Measurements from ENCODE around the gene C1orf232. TPM values are rescaled to one million over a fixed set of nuclear protein-coding genes. Genes with fewer than 3 reads are reported as not detected.

Gene C1orf232
- total and polyA plus RNA-seq, 2 of the 8 experiments (the other 6 are each of a cell fraction or from before 2014, with no cell fraction given), result not detected

DNA sequence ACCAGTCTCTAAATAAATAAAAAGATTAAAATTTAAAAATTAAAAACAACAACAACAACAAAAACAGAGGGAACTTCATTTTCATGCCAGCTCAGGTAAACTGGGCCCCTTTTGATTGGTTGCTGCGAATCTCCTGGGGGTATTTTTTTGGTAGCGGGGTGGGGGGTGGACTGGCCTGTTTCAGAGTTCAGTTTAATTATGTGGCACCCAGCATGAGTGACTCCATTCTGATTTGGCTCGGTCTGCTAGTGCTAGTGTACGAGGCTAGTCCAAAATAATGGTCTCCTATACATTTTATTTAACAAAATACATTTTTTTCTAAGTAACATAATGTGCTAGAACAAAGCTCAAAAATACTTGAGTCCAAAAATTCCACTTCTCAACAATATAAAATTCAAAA lies 39.0 kb downstream of the C1orf232 start:
- no peak overlapping the region for H3K4me3 ChIP-seq (ENCODE audit: extremely low read depth in 1 of 4, insufficient read depth in 2 of 4, low read depth in 3 of 4, low read length in 4 of 4)
- FAIRE-seq (no peak), DNase-seq (ENCODE audit: low read depth in 1 of 2, low spot score in 2 of 2) (no peak)
- no peak overlapping the region for H3K23ac ChIP-seq (ENCODE audit: insufficient read length)
- no peak overlapping the region for H3K4ac ChIP-seq (replicated peaks; ENCODE audit: insufficient read length, low read depth, low read length)
- CTCF ChIA-PET (ENCODE audit: partially characterized antibody), result interaction anchor here (0.7 to 1.4 kb wide), 5 partner anchors 13 to 188 kb away, joined by 3 to 14 read pairs (median 3); partner anchors contain the start of gene CD52
- no peaks in the 10 kb centered on the region; the same call in 1 of the 2 replicates for H3K23me2 ChIP-seq (ENCODE audit: low read depth, low read length)
- H2AFZ ChIP-seq (ENCODE audit: low read length), result no peak overlapping the region
- H3K36me3 ChIP-seq (ENCODE audit: control insufficient read depth in 2 of 4, insufficient read depth in 4 of 4, low read length in 3 of 4), result no peaks in the 10 kb centered on the region
- WGBS, 2 experiments (ENCODE audit: extremely low coverage in 1 of 2, insufficient coverage in 1 of 2, insufficient read length in 1 of 2, insufficient replicate concordance in 2 of 2, low coverage in 1 of 2, low lambda C conversion rate in 2 of 2, missing lambda C conversion rate in 1 of 2), result 87% methylated on average over 4 of the region's 4 CpGs; no CpG with 5 or more reads in 1 of the 2 experiments
- no peak overlapping the region for H4K91ac ChIP-seq (replicated peaks; ENCODE audit: insufficient read length, low read length)
- no peak overlapping the region for H2BK5ac ChIP-seq (ENCODE audit: low read depth, low read length)
- H2BK120ac ChIP-seq (replicated peaks; ENCODE audit: low read depth, low read length), result no peak overlapping the region
- no peak overlapping the region for H4K5ac ChIP-seq (ENCODE audit: insufficient read length, low read depth, low read length)
- no peak overlapping the region for H2BK12ac ChIP-seq (ENCODE audit: low read depth, low read length)
- no peak for TF ChIP-seq EZH2 (IDR thresholded peaks at IDR 0.05; ENCODE audit: low read depth, low read length, severe bottlenecking)
- TF ChIP-seq HDAC6 (IDR thresholded peaks at IDR 0.05; ENCODE audit: low read depth, low read length), result no peak
- no peak for TF ChIP-seq TAF1 (IDR thresholded peaks at IDR 0.05; ENCODE audit: low read depth, low read length)
- TF ChIP-seq SAP30 (IDR thresholded peaks at IDR 0.05; ENCODE audit: insufficient read depth, insufficient replicate concordance, low read length), result no peak
- no peak for TF ChIP-seq TCF12 (IDR thresholded peaks at IDR 0.05; ENCODE audit: low read depth, low read length)
- no peak for TF ChIP-seq CBX5 (IDR thresholded peaks at IDR 0.05; ENCODE audit: low read depth, low read length)
- no peak for TF ChIP-seq BRCA1 (IDR thresholded peaks at IDR 0.05; ENCODE audit: low read depth, low read length)
- no peak overlapping the region for H3K18ac ChIP-seq (ENCODE audit: extremely low read depth, low read length)
- no peaks in the 10 kb centered on the region for H3K79me2 ChIP-seq (ENCODE audit: control insufficient read depth in 1 of 2, insufficient read depth in 2 of 2, low read length in 2 of 2)
- H3K9me3 ChIP-seq (ENCODE audit: insufficient read depth in 2 of 2, low read depth in 1 of 2, low read length in 1 of 2), result no peaks in the 10 kb centered on the region
- no peaks in the 10 kb centered on the region for H3K27me3 ChIP-seq (replicated peaks in 1 of 4; ENCODE audit: control insufficient read depth in 3 of 4, extremely low read depth in 1 of 4, insufficient read depth in 3 of 4, low read length in 3 of 4)
- H3K27ac ChIP-seq (ENCODE audit: low read depth, low read length), result no peak overlapping the region
- no peak overlapping the region for H2AK5ac ChIP-seq (ENCODE audit: low read depth, low read length)
- H3K4me1 ChIP-seq (replicated peaks in 1 of 4; ENCODE audit: control insufficient read depth in 3 of 4, insufficient read depth in 4 of 4, low read length in 3 of 4), result no peaks in the 10 kb centered on the region
- H4K8ac ChIP-seq (ENCODE audit: extremely low read depth, insufficient read depth, low read length), result no peak overlapping the region
- POLR2A ChIA-PET (ENCODE audit: partially characterized antibody), result no interaction called here
- no peaks in the 10 kb centered on the region for H4K20me1 ChIP-seq (replicated peaks in 1 of 2; ENCODE audit: control insufficient read depth in 1 of 2, insufficient read depth in 2 of 2, low read length in 2 of 2)
- H2BK20ac ChIP-seq (ENCODE audit: low read length), result no peak overlapping the region
- H3K9ac ChIP-seq (replicated peaks in 1 of 4; ENCODE audit: extremely low read depth in 1 of 4, low read depth in 3 of 4, low read length in 3 of 4), result no peak overlapping the region
- no peaks in the 10 kb centered on the region for H3K79me1 ChIP-seq (ENCODE audit: low read depth, low read length)
- H3K14ac ChIP-seq (ENCODE audit: insufficient read length), result no peak overlapping the region
- H3K4me2 ChIP-seq (ENCODE audit: insufficient read depth in 1 of 2, low read depth in 2 of 2, low read length in 2 of 2), result no peak overlapping the region
- no peak overlapping the region for H2BK15ac ChIP-seq (ENCODE audit: low read length)
- no peak overlapping the region for H3K56ac ChIP-seq (replicated peaks; ENCODE audit: insufficient read length, low read depth, low read length)

Measured in H1 (cell line).